GM12878 (cell line): Measurements from ENCODE around the gene AOAH.

Source experiments
- BHLHE40 ChIP-seq, 2 experiments: fragments of 450-650 bp in 1 of 2; IDR thresholded peaks; 2 replicates each; pipeline ENCODE4 v1.6.1; 2011 to 2017; ENCODE audit warnings: low read depth in 2 of 2, borderline replicate concordance in 1 of 2, improper control_type of control experiment in 1 of 2, low read length in 1 of 2, mild to moderate bottlenecking in 1 of 2
- CTCF ChIP-seq, 3 experiments: IDR thresholded peaks in 2 of 3; conservative IDR thresholded peaks in 1 of 3; 2 replicates each; pipeline ENCODE4 v1.5.1; 2011; ENCODE audit warnings: low read depth in 3 of 3, low read length in 3 of 3, mild to moderate bottlenecking in 3 of 3, control low read depth in 2 of 3, moderate library complexity in 2 of 3, inconsistent platforms in 1 of 3, mixed read lengths in 1 of 3; ENCODE audit not compliant: control insufficient read depth in 2 of 3, insufficient read depth in 1 of 3; ENCODE audit errors: extremely low read depth in 1 of 3
- DPF2 ChIP-seq: fragments of 450-650 bp; IDR thresholded peaks from 2 replicates; pipeline ENCODE4 v1.6.1; 2017; ENCODE audit warnings: mild to moderate bottlenecking
- EZH2 ChIP-seq: IDR thresholded peaks from 2 replicates; pipeline ENCODE4 v1.6.1; 2012; ENCODE audit warnings: low read depth, mild to moderate bottlenecking, control low read depth, inconsistent platforms, low read length, borderline replicate concordance; ENCODE audit not compliant: control insufficient read depth
- RAD51 ChIP-seq: fragments of 450-650 bp; IDR thresholded peaks from 2 replicates; pipeline ENCODE4 v1.6.1; 2016; ENCODE audit warnings: moderate library complexity, mild to moderate bottlenecking, inconsistent platforms
- ZSCAN29 ChIP-seq: fragments of 450-650 bp; IDR thresholded peaks from 2 replicates; pipeline ENCODE4 v1.6.1; 2017; ENCODE audit warnings: mild to moderate bottlenecking, moderate library complexity

- TF ChIP-seq CTCF (IDR thresholded peaks at IDR 0.05 in 2 of 3, conservative IDR thresholded peaks at IDR 0.05 in 1 of 3; ENCODE audit: control insufficient read depth in 2 of 3, extremely low read depth in 1 of 3, insufficient read depth in 1 of 3, low read depth in 3 of 3, low read length in 3 of 3) (no peak), BHLHE40 (IDR thresholded peaks at IDR 0.05; ENCODE audit: borderline replicate concordance in 1 of 2, low read depth in 2 of 2, low read length in 1 of 2) (no peak), DPF2 (no peak), EZH2 (no peak), RAD51 (no peak), ZSCAN29 (no peak)
Measured at GRCh38 chr7:36600314-36600682, 124.0 kb downstream of the AOAH start.
